HG02571 (cell line): Measurements from ENCODE around the gene FBF1.
A peak's percentile ranks its signal among the peaks of the same experiment; 100 is the strongest.
"Not testable (repeated sequence)": the region's sequence is repeated elsewhere in the genome, so short reads cannot be mapped to it uniquely, and the experiment has no call there.

Experiments used
- ATAC-seq: cut with Tn5 transposase; IDR thresholded peaks from one replicate; pipeline ENCODE4 v1.9.1; 2021; ENCODE audit warnings: mild to moderate bottlenecking, moderate library complexity; ENCODE audit not compliant: unreplicated experiment

Gene FBF1

GRCh38 chr17:75940727-75941441 is at the start of gene FBF1:
TSS of gene FBF1 (minus strand) at chr17:75941042. CDS start at chr17:75938149, 2,893 bp downstream.
- ATAC-seq: peak; percentile 96

DNA sequence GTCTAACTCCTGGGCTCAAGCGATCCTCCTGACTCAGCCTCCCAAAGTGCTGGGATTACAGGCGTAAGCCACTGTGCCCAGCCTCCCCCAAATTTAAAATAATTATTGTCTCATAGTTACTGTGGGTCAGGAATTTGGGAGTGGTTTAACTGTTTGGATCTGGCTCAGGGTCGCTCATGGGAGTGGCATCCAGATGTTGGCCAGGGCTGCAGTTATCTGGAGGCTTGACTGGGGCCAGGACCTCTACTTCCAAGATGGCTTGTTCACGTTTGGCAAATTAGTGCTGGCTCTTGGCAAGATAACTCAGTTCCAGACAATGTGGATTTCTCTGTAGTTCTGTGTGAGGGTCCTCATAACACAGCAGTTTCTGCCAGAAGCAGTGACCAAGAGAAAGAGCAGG is 46.2 kb upstream of the FBF1 start:
- ATAC-seq: no peak

GRCh38 chr17:75985986-75986385 is 45.1 kb upstream of the FBF1 start:
- ATAC-seq: no peak

DNA sequence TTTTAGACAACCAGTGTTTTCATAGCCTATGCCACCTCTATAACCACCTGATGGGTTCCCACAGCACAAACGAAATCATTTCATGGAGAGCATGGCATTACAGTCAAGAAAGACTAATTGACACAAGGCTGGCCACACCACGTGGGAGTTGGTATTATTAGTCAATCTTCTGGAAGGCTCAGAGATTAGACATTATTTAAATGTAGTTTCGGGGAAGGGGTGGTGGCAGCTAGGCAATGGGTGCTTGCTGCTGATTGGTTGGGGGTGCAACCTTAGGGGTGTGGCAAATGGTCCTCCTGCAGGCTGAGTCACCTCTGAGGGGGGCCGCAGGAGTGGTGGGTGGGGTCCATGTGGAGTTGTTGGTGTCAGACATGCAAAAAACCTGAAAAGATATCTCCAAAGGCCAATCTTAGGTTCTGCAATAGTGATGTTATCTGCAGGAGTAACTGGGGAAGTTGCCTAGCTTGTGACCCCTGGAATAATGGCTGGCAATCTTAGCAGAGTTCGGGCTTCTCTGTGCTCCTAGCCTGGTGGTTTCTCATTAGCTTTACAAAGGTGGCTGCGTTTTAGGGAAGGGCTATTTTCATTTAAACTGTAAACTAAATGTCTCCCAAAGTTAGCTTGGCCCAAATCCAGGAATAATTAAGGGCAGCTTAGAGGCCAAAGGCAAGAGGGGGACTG is 42.8 kb upstream of the FBF1 start:
- no peak for ATAC-seq

DNA sequence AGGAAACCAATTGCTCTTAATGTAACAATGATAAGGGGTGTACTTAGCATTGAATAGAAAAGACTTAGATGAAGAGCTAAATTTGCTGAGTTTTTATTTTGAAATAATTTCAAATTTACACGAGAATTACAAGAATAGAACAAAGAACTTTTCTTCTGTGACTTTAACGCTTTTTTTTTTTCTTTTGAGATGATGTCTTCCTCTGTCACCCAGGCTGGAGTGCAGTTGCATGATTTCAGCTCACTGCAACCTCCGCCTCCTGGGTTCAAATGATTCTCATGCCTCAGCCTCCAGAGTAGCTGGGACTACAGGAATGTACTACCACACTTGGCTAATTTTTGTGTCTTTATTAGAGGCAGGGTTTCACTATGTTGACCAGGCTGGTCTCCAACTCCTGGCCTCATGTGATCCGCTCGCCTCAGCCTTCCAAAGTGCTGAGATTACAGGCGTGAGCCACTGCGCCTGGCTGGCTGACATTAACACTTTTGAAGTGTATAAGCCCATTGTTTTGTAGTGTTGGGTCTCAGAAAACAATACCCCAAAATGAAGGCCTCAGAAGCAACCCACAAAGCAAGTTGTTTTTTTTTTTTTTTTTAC is 40.3 kb upstream of the FBF1 start:
- ATAC-seq: no peak

- ATAC-seq: no peak
Observed at GRCh38 chr17:75980188-75981018, 39.6 kb upstream of the FBF1 start.

- ATAC-seq: peak; percentile 1
Observed at GRCh38 chr17:75979705-75980187, 38.9 kb upstream of the FBF1 start.

DNA sequence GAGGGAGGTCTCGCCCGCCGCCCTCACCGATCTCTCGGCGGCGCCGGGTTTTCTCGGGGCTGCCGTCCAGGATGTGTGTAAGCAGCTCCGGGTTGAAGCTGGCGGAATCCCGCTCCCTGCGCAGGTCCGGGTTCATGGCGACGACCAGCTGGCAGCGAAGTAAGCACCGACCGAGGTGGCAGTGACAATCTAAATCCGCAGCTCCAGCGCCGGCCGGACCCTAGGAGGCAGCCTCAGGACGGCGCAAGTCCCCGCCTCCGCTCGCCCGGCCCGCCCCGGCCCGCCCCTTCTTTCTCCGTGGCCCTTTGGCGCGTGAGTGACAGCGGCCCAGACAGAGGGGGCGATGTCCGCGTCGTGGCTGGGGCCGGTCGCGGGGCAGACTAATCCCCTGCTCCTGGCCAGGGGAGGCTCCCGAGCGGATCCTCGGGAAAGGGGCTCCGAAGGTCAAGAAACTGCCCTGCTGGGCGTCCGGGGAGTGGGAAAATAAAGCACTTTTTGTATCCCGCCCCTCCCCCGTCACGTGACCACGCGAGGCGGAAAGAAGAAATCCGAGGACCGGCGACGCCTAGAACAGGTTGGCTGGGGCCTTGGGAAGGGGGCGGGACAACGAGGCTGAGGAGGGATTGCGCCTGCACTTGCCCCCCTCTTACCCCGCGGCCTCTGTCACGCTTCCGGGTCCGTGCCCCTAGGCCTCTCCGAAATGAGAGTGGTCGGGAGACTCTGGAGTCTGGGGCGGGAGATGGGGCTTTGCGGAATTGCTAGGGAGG is 38.3 kb upstream of the FBF1 start, which contains the start of the genes ACOX1 and TEN1:
Gene ACOX1, minus strand, starts transcription at position 229 of the 767 bp plus-strand sequence. Its CDS starts 93 bp downstream, at position 136.
Gene TEN1, plus strand, starts transcription at position 303 of the 767 bp plus-strand sequence. CDS start 6,953 bp downstream, outside the sequence.
- peak; percentile 84 for ATAC-seq

DNA sequence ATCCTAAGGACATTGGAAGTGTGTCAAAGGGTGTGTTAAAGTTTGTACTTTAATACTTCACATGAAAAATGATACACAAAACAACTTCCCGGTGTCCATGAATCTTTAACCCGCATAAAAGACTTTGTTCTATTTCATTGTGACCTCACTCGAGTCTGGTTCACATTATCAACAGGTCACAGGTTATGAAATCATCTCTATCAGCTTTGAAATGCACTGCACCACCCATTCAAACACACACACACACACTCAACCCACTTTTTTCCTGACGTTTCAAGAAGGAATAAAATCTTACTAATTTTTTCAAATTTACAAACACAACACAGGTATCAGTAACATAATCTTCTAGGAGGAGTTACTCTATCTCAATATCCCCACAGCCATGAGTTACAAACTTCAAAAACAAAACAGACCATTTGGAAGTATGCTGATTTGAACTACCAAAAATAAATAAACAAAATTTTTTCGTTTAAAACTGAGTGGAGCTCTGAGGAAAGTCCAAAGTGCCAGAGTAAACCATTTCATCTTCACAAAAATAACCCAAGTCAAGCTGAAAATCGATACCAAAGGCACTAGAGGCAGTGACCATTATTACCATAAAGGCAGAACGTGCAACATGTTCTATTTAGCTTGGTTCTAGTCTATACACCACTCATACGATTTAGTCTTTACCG is 35.5 kb upstream of the FBF1 start:
- no peak for ATAC-seq

- ATAC-seq: no peak
Observed at GRCh38 chr17:75975757-75976174, 34.9 kb upstream of the FBF1 start.

DNA sequence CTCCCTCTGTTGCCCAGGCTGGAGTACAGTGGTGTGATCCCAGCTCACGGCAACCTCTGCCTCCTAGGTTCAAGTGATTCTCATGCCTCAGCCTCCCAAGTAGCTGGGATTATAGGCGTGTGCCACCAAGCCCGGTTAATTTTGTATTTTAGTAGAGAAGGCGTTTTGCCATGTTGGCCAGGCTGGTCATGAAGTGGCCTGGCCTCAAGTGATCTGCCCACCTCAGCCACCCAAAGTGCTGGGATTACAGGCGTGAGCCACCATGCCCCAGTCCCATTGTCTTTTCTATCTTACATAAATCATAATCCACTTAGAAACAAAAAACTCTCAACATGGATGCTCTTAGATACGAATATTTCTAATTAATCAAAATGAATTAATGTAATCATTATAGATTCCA is 34.3 kb upstream of the FBF1 start:
- ATAC-seq: not testable (repeated sequence)

- no peak for ATAC-seq
Observed at GRCh38 chr17:75970626-75971025, 29.8 kb upstream of the FBF1 start.

DNA sequence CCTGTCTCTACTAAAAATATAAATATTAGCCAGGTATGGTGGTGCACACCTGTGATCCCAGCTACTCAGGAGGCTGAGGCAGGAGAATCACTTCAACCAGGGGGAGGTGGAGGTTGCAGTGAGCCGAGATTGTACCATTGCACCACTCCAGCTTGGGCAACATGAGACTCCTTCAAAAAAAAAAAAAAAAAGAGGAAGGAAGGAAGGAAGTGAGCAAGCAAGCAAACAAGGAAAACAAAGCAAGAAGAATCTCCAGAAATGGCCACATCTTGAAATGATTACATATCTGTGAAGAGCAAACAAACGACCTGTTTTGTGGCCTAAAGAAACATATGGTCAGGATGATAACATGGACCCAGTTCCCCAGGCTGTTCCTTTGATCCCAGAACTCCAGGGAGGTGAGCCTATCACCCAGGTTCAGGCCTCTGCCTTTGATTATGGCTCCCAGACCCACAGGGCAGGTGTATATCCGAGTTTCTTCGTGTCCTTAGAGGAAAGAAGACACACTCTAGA is 29.2 kb upstream of the FBF1 start:
- no peak for ATAC-seq

GRCh38 chr17:75969044-75969443 is 28.2 kb upstream of the FBF1 start:
- not testable (repeated sequence) for ATAC-seq

- ATAC-seq: no peak
Observed at GRCh38 chr17:75965468-75965867, 24.6 kb upstream of the FBF1 start.

GRCh38 chr17:75959839-75960511 is 19.1 kb upstream of the FBF1 start:
- ATAC-seq: no peak

DNA sequence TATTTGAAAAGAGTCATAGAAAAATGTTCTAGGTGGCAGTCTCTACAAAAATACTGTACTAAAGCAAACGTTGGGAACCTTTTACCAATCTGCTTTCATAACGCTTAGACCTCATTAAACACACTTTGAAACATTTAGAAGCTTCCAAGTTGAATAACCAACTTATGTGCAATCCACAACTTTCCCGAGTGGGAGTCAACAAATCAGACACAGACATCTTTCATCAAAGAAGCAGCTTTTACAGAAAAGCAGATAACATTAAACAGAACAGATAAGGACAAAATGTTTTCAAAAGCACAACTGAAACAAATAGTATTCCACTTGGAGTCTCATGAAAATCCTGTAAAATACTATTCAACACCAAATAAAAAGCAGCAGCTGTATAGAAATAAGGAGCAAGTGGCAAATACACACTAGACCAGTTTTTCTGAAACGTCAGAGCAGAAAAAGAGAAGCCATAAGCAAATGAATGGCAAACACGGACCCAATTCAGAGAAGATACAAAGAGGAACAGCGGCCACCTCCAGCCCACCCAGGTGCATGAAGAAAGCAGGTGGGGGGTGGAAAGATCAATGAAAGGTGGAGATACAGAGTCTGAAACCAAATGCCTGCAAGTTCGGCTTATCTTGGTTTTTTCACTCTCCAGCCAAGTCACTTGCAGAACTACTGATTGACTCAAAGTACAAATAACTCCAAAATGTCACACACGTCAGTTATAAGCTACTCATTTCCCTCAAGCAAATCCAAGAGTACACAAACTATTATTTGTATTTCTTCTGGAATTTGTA is 18.4 kb upstream of the FBF1 start:
- ATAC-seq: no peak
